GM12872 (cell line): Measurements from ENCODE around the gene FOXK2.

Experiments
- CTCF ChIP-seq: IDR thresholded peaks from 3 replicates; pipeline ENCODE4 v1.5.1; 2011; ENCODE audit warnings: low read depth, mild to moderate bottlenecking, low read length, moderate library complexity; ENCODE audit not compliant: insufficient read depth

FOXK2 gene

DNA sequence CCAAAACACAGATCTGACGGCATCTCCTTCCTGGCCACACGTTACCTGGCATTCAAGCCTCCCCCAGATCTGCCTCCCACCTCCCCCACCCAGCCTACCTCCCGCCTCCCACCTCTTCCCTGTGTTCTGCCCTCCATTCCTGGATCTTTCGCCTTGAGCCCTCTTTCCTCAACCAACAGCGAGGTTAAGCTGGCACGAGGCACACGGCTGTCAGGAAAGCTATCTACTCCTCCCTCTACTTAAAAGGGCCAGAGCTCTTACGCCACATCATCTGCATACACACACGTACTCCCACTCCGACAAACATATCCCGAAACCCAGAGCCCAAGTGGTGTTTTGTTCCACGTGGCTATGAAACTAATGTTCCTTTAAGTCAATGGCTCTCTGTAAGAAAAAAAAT lies 110.7 kb downstream of the FOXK2 start:
- TF ChIP-seq CTCF: no peak

GRCh38 chr17:82631544-82631943 lies 112.0 kb downstream of the FOXK2 start:
- no peak for TF ChIP-seq CTCF

- no peak for TF ChIP-seq CTCF
These were observed 112.9 kb downstream of the FOXK2 start for GRCh38 chr17:82632451-82632850.

DNA sequence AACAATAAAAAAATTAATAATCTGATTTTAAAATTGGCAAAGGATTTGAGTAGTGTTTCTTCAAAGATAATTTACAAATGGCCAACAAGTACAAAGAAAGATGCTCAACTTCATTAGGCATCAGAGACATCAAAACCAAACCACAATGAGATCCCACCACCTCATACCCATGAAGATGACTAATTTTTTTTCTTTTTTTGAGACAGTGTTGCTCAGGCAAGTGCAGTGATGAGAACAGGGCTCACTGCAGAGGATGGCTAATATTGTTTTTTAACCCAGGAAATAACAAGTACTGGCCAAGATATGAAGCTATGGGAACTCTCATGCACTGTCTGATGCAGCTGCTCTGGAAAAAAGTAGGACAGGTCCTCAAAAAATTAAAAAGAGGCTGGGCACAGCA lies 113.8 kb downstream of the FOXK2 start:
- no peak for TF ChIP-seq CTCF

DNA sequence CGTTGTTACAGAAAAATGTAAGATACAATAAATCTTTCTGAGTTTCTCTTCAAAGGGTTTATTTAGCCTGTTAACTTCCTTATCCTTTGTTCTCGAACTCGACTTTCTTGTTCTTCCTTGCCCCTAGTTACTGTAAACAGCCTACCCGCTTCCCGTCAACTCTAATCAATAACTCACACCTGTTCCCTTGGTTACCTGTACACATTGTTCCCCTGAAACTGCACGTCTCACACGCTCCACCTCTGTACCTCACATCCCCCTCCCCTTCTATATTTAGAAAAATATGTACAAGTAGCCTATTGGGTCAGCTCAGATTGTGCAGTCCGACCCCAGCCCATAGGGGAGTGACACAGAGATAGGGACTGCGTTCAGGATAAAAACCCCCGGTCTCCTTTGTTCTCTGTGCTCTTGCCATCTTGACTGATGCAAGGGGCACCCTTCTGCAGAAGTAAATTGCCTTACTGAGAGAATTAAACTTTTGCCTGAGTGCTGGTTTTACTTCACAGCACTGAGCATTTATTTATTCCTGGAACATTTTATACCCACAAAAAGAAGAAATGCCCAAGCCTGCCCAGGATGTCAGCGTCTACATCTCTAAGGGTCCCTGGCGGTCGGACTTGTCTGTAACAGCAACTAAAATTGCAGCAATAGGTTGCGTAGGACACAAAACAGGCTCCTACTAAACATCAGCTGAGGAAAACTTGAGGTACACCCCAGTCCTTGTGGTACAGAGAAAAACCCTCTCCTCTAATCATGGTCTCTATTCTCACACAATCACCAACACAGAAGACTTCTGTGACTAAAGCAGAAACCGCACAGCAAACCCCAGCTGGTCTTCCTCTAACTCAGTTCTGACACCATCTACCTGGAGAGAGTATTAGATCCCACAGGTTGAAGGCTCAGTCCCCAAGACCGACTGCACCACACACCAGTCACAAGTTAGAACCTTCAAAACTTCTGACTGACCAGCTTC lies 117.4 kb downstream of the FOXK2 start:
- TF ChIP-seq CTCF: no peak

DNA sequence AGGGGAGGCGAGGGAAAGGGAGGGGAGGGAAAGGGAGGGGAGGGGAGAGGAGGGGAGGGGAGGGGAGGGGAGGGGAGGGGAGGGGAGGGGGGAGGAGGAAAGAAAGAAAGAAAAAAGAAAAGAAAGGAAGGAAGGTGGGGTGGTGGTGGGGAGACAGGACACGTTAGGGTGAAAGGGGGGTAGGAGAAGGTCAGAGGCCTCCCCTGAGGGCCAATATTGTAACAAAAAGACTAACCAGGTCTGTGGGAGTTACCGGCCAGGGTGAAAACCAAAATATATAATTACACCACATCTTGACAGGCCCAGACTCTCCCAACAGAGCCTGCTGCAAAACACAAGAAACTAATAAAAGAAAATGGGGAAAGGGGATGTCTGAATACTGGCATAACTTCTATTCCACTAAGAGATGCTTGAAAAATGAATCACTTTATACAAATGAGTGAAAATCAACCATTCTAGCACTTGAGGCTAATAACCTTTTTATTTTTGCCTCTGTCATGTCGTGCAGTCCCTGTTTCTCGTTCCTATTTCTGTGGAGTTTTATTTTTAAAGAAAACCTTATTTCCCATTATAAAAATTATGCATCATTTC lies 118.7 kb downstream of the FOXK2 start:
- no peak for TF ChIP-seq CTCF

DNA sequence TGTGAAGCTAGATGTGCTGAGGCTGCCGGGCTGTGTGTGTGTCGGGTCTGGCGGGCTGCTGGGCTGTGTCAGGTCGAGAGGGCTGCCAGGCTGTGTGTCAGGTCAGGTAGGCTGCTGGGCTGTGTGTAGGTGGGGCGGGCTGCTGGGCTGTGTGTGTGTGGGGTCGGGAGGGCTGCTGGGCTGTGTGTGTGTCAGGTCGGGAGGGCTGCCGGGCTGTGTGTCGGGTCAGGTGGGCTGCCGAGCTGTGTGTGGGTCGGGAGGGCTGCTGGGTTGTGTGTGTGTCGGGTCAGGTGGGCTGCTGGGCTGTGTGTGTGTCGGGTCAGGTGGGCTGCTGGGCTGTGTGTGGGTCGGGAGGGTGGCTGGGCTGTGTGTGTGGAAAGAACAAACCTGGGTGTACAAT lies 120.1 kb downstream of the FOXK2 start:
- TF ChIP-seq CTCF: no peak
